HepG2 (cell line): Measurements from ENCODE around the gene U2AF1L4. TPM values are rescaled to one million over a fixed set of nuclear protein-coding genes. Genes with fewer than 3 reads are reported as not detected.

ENCODE experiments used
- ARNT2 ChIP-seq: sonication (generic); formaldehyde crosslinking; IDR thresholded peaks from 2 replicates; pipeline ENCODE4 v1.8.0; 2022; ENCODE audit warnings: mild to moderate bottlenecking, low read depth, missing genetic modification reagents, moderate library complexity
- ERF ChIP-seq: IDR thresholded peaks from 2 replicates; pipeline ENCODE4 v1.6.1; 2018; ENCODE audit warnings: missing biosample characterization, missing genetic modification reagents
- FUBP1 ChIP-seq: sonication (generic); formaldehyde crosslinking; IDR thresholded peaks from 2 replicates; pipeline ENCODE4 v1.5.1; 2020; ENCODE audit warnings: missing genetic modification reagents, mild to moderate bottlenecking, borderline replicate concordance
- MYC ChIP-seq: sonication (generic); formaldehyde crosslinking; IDR thresholded peaks from 2 replicates; pipeline ENCODE4 v1.9.0; 2021; ENCODE audit warnings: missing genetic modification reagents, borderline replicate concordance
- NFIB ChIP-seq: sonication (generic); formaldehyde crosslinking; IDR thresholded peaks from 2 replicates; pipeline ENCODE4 v1.9.0; 2021; ENCODE audit warnings: missing genetic modification reagents, mild to moderate bottlenecking, borderline replicate concordance
- RARA ChIP-seq: IDR thresholded peaks from 2 replicates; pipeline ENCODE4 v1.6.1; 2016; ENCODE audit warnings: missing genetic modification reagents, missing compliant biosample characterization
- RBM22 ChIP-seq: fragments of 200-400 bp; formaldehyde crosslinking; optimal IDR thresholded peaks from 2 replicates; pipeline ENCODE3; 2017; ENCODE audit warnings: mild to moderate bottlenecking, low read length, moderate library complexity
- RFX1 ChIP-seq: fragments of 450-650 bp; IDR thresholded peaks from 2 replicates; pipeline ENCODE4 v1.6.1; 2017
- SMARCE1 ChIP-seq: fragments of 450-650 bp; IDR thresholded peaks from 2 replicates; pipeline ENCODE4 v1.6.1; 2017; ENCODE audit warnings: borderline replicate concordance
- SOX6 ChIP-seq, 2 experiments: fragments of 450-650 bp in 1 of 2; sonication (generic) in 1 of 2; formaldehyde crosslinking in 1 of 2; IDR thresholded peaks; 2 replicates each; pipeline versions ENCODE4 v1.4.0 to v1.6.1; 2017 to 2020; ENCODE audit warnings: antibody characterized with exemption in 1 of 2, mild to moderate bottlenecking in 1 of 2, missing genetic modification reagents in 1 of 2
- SP140L ChIP-seq: sonication (generic); formaldehyde crosslinking; IDR thresholded peaks from 2 replicates; pipeline ENCODE4 v1.4.0; 2020; ENCODE audit warnings: missing genetic modification reagents, borderline replicate concordance
- ZBTB25 ChIP-seq: IDR thresholded peaks from 2 replicates; pipeline ENCODE4 v1.6.1; 2018; ENCODE audit warnings: missing genetic modification reagents
- ZBTB38 ChIP-seq: sonication (generic); formaldehyde crosslinking; IDR thresholded peaks from 2 replicates; pipeline ENCODE4 v1.5.1; 2020; ENCODE audit warnings: mild to moderate bottlenecking, missing genetic modification reagents
- ZNF530 ChIP-seq: sonication (generic); formaldehyde crosslinking; IDR thresholded peaks from 2 replicates; pipeline ENCODE4 v1.5.0; 2020; ENCODE audit warnings: low read depth, mild to moderate bottlenecking, missing genetic modification reagents
- ZNF619 ChIP-seq: sonication (generic); formaldehyde crosslinking; IDR thresholded peaks from 2 replicates; pipeline ENCODE4 v1.4.0; 2020; ENCODE audit warnings: mild to moderate bottlenecking, missing genetic modification reagents
- ZNF629 ChIP-seq: sonication (generic); formaldehyde crosslinking; conservative IDR thresholded peaks from 2 replicates; pipeline ENCODE4 v1.5.0; 2020; ENCODE audit warnings: missing genetic modification reagents
- ZNF770 ChIP-seq: sonication (generic); formaldehyde crosslinking; IDR thresholded peaks from 2 replicates; pipeline ENCODE4 v1.5.0; 2020; ENCODE audit warnings: mild to moderate bottlenecking, missing genetic modification reagents
- ZNF777 ChIP-seq: sonication (generic); formaldehyde crosslinking; IDR thresholded peaks from 2 replicates; pipeline ENCODE4 v1.4.0; 2020; ENCODE audit warnings: missing genetic modification reagents
- polyA plus RNA-seq, 8 experiments: library from polyadenylated mRNA; depleted of rRNA in 3 of 8; stranded (reverse) in 7 of 8; unstranded in 1 of 8; fragments of >200 nt; fragmentation: Illumina TruSeq in 4 of 8; extraction: Trizol in 4 of 8; gene quantifications; 2 replicates each; pipeline versions ENCODE4 v1.2.1 to v1.2.3, GENCODE V29; 2011 to 2016; ENCODE audit warnings: low read depth in 4 of 8, missing spikeins in 1 of 8, mixed read lengths in 1 of 8; ENCODE audit not compliant: insufficient read depth in 1 of 8
- total RNA-seq, 5 experiments: library from RNA; depleted of rRNA; stranded (reverse); fragments of >200 nt; fragmentation: Illumina TruSeq; extraction: Trizol; gene quantifications; 2 replicates each; pipeline ENCODE4 v1.2.3, GENCODE V29; 2016; ENCODE audit warnings: low read depth in 1 of 5
- TF ChIP-seq, protein P1 (sequence below): sonication (generic); IDR thresholded peaks from 2 replicates; pipeline ENCODE4 v1.6.1; 2016; ENCODE audit warnings: low read depth, borderline replicate concordance
- TF ChIP-seq, protein P2 (sequence below): IDR thresholded peaks from 2 replicates; pipeline ENCODE4 v1.6.1; 2016
- TF ChIP-seq, protein P3 (sequence below): sonication (generic); formaldehyde crosslinking; IDR thresholded peaks from 2 replicates; pipeline ENCODE4 v1.9.0; 2022; ENCODE audit warnings: missing genetic modification reagents, mild to moderate bottlenecking, borderline replicate concordance

Gene U2AF1L4
- total and polyA plus RNA-seq, 2 of the 13 experiments (the other 11 are each of a cell fraction or from before 2014, with no cell fraction given), result 7.9 to 15.4 TPM

DNA sequence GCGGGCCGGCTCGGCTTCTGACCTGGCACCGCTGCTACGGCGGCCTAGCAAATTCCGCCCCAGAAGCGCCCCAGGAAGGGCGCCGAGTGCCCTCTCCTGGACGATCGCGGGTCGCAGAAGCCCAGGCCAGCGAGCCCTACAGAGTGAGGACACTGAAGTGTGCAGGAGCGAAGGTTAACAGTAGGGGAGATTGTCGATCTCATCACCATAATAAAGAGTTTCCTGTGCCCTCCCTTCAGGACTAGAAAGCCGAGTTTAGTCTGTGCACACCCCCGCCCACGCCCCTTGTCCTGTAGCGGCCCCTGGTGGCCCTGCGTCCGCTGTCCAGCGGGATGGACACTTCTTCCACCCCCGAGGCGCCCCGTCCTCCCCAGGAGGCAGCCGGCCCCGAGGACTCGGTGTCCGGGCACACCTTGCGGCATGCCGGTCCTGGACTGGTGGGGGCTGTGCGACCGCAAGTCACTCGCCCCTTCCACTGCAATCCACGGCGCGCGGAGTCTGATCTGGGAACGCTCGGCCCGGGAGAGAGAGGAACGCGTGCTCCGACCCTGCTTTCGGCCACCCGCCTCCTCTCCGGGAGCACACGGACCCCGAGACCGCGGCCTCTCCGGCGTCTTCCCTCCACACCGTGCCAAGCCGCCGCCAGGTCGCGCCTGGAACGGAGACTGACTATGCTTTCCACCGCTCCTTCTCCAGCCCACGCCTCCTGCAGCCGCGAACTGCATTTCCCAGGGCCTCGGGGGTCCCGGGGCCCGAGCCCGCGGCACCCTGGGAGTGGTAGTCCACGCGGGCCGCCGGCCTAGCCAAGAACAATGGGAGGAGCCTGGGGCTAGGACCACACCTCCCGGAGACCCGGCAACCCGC, 28.2 kb downstream of the U2AF1L4 start (continued):
- TF ChIP-seq ZNF777 (CRISPR knock-in tag), result peak; percentile 64; the same call in 1 of the 2 replicates
- no peak for TF ChIP-seq NFIB (CRISPR knock-in tag)
- TF ChIP-seq ZBTB38 (CRISPR knock-in tag), result no peak
- TF ChIP-seq SMARCE1, result no peak
- no peak for TF ChIP-seq ZNF619 (CRISPR knock-in tag)
- TF ChIP-seq RBM22, result no peak
- peak; percentile 77; the same call in 1 of the 2 replicates for TF ChIP-seq ZNF770 (CRISPR knock-in tag)
- TF ChIP-seq ZBTB25, result 0 out of 2 replicates have a peak, but pooled peaks have one; percentile 75
- TF ChIP-seq ARNT2 (CRISPR knock-in tag), result no peak
- TF ChIP-seq, protein P1, sequence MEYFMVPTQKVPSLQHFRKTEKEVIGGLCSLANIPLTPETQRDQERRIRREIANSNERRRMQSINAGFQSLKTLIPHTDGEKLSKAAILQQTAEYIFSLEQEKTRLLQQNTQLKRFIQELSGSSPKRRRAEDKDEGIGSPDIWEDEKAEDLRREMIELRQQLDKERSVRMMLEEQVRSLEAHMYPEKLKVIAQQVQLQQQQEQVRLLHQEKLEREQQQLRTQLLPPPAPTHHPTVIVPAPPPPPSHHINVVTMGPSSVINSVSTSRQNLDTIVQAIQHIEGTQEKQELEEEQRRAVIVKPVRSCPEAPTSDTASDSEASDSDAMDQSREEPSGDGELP, result no peak; the same call in 1 of the 2 replicates
- no peak for TF ChIP-seq RARA (CRISPR knock-in tag)
- peak; percentile 72 for TF ChIP-seq MYC (CRISPR knock-in tag)
- no peak for TF ChIP-seq SOX6 (IDR thresholded peaks at IDR 0.05)
- TF ChIP-seq SOX6 (CRISPR knock-in tag; IDR thresholded peaks at IDR 0.05), result peak; percentile 58
- TF ChIP-seq, protein P2, sequence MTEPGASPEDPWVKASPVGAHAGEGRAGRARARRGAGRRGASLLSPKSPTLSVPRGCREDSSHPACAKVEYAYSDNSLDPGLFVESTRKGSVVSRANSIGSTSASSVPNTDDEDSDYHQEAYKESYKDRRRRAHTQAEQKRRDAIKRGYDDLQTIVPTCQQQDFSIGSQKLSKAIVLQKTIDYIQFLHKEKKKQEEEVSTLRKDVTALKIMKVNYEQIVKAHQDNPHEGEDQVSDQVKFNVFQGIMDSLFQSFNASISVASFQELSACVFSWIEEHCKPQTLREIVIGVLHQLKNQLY (CRISPR knock-in tag), result no peak
- no peak for TF ChIP-seq RFX1
- no peak for TF ChIP-seq FUBP1 (CRISPR knock-in tag)
- peak; percentile 64 for TF ChIP-seq ERF (CRISPR knock-in tag)
- TF ChIP-seq ZNF629 (CRISPR knock-in tag), result no peak; the same call in 1 of the 2 replicates
- TF ChIP-seq, protein P3, sequence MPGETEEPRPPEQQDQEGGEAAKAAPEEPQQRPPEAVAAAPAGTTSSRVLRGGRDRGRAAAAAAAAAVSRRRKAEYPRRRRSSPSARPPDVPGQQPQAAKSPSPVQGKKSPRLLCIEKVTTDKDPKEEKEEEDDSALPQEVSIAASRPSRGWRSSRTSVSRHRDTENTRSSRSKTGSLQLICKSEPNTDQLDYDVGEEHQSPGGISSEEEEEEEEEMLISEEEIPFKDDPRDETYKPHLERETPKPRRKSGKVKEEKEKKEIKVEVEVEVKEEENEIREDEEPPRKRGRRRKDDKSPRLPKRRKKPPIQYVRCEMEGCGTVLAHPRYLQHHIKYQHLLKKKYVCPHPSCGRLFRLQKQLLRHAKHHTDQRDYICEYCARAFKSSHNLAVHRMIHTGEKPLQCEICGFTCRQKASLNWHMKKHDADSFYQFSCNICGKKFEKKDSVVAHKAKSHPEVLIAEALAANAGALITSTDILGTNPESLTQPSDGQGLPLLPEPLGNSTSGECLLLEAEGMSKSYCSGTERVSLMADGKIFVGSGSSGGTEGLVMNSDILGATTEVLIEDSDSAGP (CRISPR knock-in tag), result peak; percentile 85; the same call in 1 of the 2 replicates
- no peak for TF ChIP-seq ZNF530 (CRISPR knock-in tag)
- no peak; the same call in 1 of the 2 replicates for TF ChIP-seq SP140L (CRISPR knock-in tag)
